ENCODE measurements around the gene FOXC1. TPM values are rescaled to one million over a fixed set of nuclear protein-coding genes. Genes with fewer than 3 reads are reported as not detected.

The FOXC1 gene
- total and polyA plus RNA-seq, 2 of the 13 experiments (the other 11 are each of a cell fraction or from before 2014, with no cell fraction given): 0.44 to 0.55 TPM

DNA sequence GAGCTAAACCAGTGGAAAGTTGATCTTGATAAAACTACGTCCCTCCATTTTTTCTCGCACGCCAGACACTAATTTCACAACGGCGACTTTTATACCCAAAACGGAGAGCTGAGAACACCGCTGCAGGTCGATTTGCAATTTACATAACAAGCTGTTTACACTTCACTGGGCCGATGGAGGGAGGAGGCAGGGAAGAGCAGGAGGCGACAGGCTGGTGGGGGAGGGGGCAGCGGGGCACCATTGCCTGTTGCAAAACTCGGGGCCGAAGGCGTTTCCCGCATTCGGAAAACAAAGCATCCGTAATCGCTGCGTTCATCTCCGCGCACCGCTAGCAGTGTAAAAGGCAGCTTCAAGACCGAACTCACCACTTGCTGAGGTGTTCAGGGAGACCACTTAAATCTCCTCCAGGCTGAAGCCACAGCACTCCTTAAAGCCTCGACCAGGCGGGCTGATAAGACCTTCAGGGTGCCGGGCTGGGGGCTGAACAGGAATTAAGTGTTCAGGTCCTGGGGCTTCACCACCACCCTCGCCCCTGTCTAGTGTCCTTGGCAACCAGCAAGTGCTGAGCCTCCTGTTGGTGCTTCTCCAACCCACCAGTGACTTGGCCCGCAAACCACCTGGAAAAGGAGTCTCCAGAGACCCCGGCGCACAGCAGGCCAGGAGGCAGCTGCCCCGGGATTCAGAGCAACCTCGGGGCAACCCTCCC is 2.0 kb upstream of the FOXC1 start (continued):
- TF ChIP-seq, protein P1, sequence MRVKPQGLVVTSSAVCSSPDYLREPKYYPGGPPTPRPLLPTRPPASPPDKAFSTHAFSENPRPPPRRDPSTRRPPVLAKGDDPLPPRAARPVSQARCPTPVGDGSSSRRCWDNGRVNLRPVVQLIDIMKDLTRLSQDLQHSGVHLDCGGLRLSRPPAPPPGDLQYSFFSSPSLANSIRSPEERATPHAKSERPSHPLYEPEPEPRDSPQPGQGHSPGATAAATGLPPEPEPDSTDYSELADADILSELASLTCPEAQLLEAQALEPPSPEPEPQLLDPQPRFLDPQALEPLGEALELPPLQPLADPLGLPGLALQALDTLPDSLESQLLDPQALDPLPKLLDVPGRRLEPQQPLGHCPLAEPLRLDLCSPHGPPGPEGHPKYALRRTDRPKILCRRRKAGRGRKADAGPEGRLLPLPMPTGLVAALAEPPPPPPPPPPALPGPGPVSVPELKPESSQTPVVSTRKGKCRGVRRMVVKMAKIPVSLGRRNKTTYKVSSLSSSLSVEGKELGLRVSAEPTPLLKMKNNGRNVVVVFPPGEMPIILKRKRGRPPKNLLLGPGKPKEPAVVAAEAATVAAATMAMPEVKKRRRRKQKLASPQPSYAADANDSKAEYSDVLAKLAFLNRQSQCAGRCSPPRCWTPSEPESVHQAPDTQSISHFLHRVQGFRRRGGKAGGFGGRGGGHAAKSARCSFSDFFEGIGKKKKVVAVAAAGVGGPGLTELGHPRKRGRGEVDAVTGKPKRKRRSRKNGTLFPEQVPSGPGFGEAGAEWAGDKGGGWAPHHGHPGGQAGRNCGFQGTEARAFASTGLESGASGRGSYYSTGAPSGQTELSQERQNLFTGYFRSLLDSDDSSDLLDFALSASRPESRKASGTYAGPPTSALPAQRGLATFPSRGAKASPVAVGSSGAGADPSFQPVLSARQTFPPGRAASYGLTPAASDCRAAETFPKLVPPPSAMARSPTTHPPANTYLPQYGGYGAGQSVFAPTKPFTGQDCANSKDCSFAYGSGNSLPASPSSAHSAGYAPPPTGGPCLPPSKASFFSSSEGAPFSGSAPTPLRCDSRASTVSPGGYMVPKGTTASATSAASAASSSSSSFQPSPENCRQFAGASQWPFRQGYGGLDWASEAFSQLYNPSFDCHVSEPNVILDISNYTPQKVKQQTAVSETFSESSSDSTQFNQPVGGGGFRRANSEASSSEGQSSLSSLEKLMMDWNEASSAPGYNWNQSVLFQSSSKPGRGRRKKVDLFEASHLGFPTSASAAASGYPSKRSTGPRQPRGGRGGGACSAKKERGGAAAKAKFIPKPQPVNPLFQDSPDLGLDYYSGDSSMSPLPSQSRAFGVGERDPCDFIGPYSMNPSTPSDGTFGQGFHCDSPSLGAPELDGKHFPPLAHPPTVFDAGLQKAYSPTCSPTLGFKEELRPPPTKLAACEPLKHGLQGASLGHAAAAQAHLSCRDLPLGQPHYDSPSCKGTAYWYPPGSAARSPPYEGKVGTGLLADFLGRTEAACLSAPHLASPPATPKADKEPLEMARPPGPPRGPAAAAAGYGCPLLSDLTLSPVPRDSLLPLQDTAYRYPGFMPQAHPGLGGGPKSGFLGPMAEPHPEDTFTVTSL (CRISPR knock-in tag; IDR thresholded peaks at IDR 0.05; ENCODE audit: borderline replicate concordance): no peak
- TF ChIP-seq POLR2G (IDR thresholded peaks at IDR 0.05; ENCODE audit: low read depth, low read length): no peak
- 0 out of 2 replicates have a peak, but pooled peaks have one; percentile 30 for TF ChIP-seq ZNF691 (CRISPR knock-in tag; IDR thresholded peaks at IDR 0.05; ENCODE audit: borderline replicate concordance, low read depth)
- peak; percentile 14; the same call in 1 of the 2 replicates for TF ChIP-seq FOXO1 (CRISPR knock-in tag; IDR thresholded peaks at IDR 0.05)
- TF ChIP-seq EZH2 (conservative IDR thresholded peaks at IDR 0.05; ENCODE audit: low read depth, low read length): no peak; the same call in 1 of the 2 replicates
- TF ChIP-seq HIVEP1 (CRISPR knock-in tag; IDR thresholded peaks at IDR 0.05): peak; percentile 55; the same call in 1 of the 2 replicates
- TF ChIP-seq HOMEZ (CRISPR knock-in tag; IDR thresholded peaks at IDR 0.05; ENCODE audit: low read depth): 0 out of 2 replicates have a peak, but pooled peaks have one; percentile 44
- peak; percentile 62; the same call in 1 of the 2 replicates for TF ChIP-seq MTF2 (CRISPR knock-in tag; IDR thresholded peaks at IDR 0.05; ENCODE audit: borderline replicate concordance)
- no peak for TF ChIP-seq SIX4 (CRISPR knock-in tag; IDR thresholded peaks at IDR 0.05)
- TF ChIP-seq TFDP1 (CRISPR knock-in tag; IDR thresholded peaks at IDR 0.05; ENCODE audit: borderline replicate concordance): 0 out of 2 replicates have a peak, but pooled peaks have one; percentile 28
- TF ChIP-seq, protein P2, sequence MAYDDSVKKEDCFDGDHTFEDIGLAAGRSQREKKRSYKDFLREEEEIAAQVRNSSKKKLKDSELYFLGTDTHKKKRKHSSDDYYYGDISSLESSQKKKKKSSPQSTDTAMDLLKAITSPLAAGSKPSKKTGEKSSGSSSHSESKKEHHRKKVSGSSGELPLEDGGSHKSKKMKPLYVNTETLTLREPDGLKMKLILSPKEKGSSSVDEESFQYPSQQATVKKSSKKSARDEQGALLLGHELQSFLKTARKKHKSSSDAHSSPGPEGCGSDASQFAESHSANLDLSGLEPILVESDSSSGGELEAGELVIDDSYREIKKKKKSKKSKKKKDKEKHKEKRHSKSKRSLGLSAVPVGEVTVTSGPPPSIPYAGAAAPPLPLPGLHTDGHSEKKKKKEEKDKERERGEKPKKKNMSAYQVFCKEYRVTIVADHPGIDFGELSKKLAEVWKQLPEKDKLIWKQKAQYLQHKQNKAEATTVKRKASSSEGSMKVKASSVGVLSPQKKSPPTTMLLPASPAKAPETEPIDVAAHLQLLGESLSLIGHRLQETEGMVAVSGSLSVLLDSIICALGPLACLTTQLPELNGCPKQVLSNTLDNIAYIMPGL (CRISPR knock-in tag; IDR thresholded peaks at IDR 0.05; ENCODE audit: borderline replicate concordance in 1 of 2, low read depth in 1 of 2): peak in 1 of 2 experiments; percentile 51; a peak in 1 of 4 replicates
- TF ChIP-seq, protein P3, sequence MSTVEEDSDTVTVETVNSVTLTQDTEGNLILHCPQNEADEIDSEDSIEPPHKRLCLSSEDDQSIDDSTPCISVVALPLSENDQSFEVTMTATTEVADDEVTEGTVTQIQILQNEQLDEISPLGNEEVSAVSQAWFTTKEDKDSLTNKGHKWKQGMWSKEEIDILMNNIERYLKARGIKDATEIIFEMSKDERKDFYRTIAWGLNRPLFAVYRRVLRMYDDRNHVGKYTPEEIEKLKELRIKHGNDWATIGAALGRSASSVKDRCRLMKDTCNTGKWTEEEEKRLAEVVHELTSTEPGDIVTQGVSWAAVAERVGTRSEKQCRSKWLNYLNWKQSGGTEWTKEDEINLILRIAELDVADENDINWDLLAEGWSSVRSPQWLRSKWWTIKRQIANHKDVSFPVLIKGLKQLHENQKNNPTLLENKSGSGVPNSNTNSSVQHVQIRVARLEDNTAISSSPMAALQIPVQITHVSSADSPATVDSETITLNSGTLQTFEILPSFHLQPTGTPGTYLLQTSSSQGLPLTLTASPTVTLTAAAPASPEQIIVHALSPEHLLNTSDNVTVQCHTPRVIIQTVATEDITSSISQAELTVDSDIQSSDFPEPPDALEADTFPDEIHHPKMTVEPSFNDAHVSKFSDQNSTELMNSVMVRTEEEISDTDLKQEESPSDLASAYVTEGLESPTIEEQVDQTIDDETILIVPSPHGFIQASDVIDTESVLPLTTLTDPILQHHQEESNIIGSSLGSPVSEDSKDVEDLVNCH (CRISPR knock-in tag; IDR thresholded peaks at IDR 0.05): no peak

All from HepG2 (cell line).